Stimulated activated CD8-positive, alpha-beta memory T cell treated with anti-CD3 and anti-CD28 coated beads, Interleukin-7, amount 100 ng/mL, for 24 hours (primary cell): ENCODE results near the gene HNRNPUL2.
"Not testable (repeated sequence)": the region's sequence is repeated elsewhere in the genome, so short reads cannot be mapped to it uniquely, and the experiment has no call there.

Source experiments
- DNase-seq: peaks from one replicate; pipeline ENCODE4 v3.0.0-alpha.2; 2020; ENCODE audit warnings: low read depth

The HNRNPUL2 gene

DNA sequence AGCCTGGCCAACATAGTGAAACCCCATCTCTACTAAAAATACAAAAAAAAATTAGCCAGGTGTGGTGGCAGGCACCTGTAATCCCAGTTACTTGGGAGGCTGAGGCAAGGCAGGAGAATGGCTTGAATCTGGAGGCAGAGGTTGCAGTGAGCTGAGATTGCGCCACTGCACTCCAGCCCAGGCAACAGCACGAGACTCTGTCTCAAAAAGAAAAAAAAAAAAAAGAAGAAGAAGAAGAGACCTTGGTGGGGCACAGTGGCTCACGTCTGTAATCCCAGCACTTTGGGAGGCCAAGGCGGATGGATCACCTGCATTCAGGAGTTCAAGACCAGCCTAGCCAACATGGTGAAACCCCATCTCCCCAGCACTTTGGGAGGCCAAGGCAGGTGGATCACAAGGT is 23.3 kb downstream of the HNRNPUL2 start:
- not testable (repeated sequence) for DNase-seq

DNA sequence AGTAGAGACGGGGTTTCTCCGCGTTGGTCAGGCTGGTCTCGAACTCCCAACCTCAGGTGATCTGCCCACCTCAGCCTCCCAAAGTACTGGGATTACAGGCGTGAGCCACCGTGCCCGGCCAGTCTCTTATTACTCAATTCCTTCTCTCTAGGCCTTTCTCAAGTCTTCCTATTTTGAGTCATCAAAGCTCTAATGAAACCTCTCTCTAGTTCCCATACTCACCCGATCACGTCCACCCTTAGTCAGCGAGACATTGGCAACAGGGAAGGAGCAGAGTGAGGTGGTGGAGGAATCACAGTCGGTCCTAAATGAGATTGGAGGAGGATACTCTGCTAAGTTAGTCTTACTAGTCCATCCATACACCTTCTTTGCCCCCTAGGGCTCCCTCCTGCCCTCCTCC is 25.0 kb downstream of the HNRNPUL2 start:
- no peak for DNase-seq

DNA sequence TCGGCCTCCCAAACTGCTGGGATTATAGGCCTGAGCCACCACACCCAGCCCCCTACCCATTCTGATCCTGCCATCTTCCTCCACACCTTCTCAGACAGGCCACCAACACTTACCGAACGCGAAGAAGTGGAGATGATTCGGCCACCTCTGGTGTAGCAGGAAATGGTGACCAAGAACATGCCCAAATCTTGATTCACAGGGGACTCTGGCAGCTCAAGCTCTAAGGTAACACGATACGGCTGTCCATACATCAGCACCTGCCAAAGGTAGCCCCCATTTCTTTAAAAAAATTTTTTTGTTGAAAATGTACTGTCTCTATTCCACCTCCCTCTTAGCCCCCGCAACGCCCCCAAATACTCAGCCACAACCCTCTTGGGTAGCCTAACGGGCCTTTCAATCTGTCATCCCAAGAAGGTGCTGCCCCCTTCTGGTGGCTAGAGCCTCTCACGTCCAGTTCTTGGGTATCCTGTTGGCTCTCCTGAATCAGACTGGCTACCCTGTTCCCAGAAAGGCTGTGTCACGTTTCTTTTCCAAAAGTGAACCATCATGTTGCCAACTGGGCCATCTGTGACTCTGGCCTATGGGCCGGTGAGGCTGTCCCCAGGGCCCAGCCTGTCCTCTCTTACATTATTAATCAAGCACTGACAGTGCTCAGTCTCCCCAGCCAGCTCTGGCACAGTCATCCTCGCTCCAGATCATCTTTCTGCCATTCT is 32.6 kb downstream of the HNRNPUL2 start:
- peak; percentile 53 for DNase-seq

DNA sequence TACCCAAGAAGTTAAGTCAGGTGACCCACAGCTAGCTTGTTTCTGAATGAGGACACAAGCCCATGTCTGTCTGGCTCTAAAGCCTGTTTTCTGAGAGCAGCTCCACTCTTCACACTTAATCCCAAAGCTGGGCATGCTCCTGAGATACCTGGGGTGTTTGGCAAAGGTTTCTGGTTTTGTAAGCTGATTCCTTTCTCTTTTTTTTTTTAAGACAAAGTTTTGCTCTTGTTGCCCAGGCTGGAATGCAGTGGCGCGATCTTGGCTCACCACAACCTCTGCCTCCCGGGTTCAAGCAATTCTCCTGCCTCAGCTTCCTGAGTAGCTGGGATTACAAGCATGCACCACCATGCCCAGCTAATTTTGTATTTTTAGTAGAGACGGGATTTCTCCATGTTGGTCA is 33.6 kb downstream of the HNRNPUL2 start:
- DNase-seq: not testable (repeated sequence)

DNA sequence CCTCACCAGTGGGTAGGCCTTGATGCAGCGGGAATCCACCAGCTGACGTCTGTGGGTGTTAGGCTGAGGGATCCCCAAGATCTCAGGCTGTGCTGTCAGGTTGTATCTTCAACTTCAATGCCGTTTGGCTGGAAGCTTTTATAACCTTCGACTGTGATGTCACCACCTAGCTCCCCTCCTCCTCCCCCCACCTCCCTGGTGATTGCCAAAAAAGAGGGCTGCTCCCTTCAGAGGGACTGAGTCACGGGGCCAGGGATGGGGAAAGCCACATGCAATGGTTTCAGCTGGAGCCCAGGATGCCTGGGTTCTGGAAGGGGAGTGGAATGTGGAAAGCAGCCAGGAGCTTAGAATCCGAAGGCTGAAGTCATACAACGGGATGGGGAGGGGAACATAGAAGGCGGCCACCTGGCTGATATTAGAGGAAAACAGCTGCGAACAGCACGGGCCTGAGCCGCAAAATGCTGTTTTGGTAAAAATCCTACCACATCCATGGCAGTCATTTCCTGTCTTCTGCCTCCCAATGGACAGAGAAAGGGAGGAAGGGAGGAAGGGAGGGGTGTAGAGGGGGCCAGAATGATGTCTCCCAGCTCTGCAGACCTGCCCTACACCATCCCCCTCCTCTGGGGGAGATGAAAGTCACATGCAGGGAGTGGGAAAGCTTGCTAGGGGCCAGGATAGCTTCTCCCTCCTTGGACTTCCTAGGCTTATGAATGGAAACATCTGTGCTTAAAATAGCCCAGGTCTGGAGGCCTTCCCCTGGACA is 37.7 kb downstream of the HNRNPUL2 start, which contains the start of gene LRRN4CL:
Gene LRRN4CL, minus strand, starts transcription at position 110 of the 763 bp plus-strand sequence. CDS start 1,022 bp downstream, outside the sequence.
- no peak for DNase-seq

- no peak for DNase-seq
Measured at GRCh38 chr11:62688491-62688890, 38.8 kb downstream of the HNRNPUL2 start.

DNA sequence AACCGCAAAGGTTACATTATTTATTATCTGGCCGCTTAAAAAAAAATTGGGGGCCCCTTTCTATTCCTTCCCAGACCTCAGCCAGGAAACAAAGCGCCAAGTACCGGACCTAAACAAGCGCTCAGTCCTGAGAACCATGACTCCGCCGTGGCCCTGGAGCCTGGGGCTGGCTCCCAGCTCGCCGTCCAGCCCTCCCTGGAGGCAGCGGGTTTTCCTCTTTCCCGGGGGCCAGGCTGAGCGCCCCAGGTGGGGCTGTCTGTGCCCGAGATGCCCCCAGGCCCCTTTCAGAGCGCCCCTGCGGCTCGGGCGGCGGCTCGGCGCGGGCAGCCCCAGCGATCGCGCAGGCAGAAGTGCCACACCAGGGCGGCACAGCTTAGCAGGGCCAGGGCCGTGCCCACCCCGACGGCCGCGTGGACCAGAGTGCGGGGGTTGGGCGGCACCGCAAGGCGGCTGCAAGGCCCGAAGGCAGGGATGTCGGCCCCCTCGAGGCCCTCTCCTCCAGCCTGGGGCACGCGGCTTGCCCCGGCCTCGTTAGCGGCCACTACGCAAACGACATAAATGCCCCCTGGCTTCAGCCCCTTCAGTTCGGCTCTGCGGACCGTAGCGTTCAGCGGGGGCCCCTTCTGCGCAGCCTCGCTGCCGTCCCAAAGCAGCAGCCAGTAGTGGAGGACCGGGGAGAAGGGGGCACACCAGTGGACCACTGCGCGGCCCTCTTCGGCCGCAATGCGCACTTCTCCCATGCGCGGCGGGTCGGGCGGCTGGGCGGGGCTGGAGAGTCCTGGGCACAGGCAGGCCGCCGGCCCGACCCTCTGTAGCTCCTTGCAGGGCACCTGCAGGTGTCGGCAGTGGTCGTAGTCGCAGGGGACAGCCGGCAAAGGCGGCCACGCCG is 39.5 kb downstream of the HNRNPUL2 start:
- DNase-seq: no peak

DNA sequence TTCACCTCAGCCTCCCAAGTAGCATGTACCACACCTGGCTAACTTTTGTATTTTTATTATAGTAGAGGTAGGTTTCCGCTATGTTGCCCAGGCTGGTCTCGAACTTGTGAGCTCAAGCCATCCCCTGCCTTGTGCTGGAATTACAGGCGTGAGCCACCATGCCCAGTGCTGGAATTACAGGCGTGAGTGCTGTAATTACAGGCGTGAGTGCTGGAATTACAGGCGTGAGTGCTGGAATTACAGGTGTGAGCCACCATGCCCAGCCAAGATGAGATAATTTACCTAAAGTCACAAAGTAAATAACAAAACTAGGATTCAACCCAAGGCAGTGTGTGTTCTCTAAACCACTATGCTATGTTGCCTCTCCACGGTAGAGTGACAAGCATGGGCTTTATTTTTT is 44.7 kb downstream of the HNRNPUL2 start:
- no peak for DNase-seq

DNA sequence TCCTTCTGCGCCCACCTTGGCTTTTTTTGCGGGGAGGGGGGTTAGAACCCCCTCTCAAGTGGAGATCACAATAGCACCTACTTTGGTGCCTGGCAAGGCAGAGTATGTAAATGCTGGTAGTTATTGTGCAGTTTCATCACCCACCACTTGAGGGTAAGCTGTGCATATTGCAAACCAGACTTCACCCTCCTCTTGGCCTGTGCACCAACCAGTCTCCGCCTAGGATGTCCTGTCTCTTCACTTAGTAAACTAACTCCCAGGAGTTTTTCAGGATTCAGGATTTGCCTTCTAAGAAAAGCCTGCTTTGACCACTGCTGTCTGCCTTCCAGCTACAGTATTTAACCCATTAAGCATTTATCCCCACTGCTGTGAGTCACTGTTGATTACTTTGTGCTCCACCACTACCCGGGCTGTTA is 46.4 kb downstream of the HNRNPUL2 start:
- DNase-seq: no peak

- DNase-seq: peak; percentile 81
Measured at GRCh38 chr11:62678770-62679696, 48.2 kb downstream of the HNRNPUL2 start, which contains the start of gene UBXN1. TSS of gene UBXN1 (minus strand) at chr11:62679073. CDS start at chr11:62678923, 150 bp downstream.

- no peak for DNase-seq
Measured at GRCh38 chr11:62678433-62678769, 48.9 kb downstream of the HNRNPUL2 start.

- no peak for DNase-seq
Measured at GRCh38 chr11:62677714-62678113, 49.5 kb downstream of the HNRNPUL2 start.

DNA sequence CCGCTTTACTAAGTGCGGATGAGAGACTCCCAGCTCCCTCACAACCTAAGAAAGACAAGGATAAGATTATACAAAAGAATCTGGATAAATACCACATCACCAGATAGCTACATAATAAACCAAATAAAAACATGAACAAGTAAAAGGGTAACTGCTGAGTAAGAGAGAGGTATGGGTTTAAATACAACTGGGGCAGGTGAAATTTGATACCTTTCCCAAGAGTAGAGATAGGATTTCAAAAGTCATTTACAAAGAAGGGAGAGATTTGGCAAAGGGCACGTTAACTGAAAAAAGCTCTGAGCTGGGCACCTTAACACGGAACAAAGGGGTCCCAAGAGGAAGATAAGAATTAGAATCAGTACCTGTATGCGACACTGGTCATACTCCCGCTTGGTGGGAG is 50.1 kb downstream of the HNRNPUL2 start:
- no peak for DNase-seq

- DNase-seq: no peak
Measured at GRCh38 chr11:62676698-62677097, 50.6 kb downstream of the HNRNPUL2 start.

GRCh38 chr11:62675415-62675814 is 51.8 kb downstream of the HNRNPUL2 start:
- not testable (repeated sequence) for DNase-seq

- DNase-seq: no peak
Measured at GRCh38 chr11:62673196-62673525, 54.1 kb downstream of the HNRNPUL2 start.

DNA sequence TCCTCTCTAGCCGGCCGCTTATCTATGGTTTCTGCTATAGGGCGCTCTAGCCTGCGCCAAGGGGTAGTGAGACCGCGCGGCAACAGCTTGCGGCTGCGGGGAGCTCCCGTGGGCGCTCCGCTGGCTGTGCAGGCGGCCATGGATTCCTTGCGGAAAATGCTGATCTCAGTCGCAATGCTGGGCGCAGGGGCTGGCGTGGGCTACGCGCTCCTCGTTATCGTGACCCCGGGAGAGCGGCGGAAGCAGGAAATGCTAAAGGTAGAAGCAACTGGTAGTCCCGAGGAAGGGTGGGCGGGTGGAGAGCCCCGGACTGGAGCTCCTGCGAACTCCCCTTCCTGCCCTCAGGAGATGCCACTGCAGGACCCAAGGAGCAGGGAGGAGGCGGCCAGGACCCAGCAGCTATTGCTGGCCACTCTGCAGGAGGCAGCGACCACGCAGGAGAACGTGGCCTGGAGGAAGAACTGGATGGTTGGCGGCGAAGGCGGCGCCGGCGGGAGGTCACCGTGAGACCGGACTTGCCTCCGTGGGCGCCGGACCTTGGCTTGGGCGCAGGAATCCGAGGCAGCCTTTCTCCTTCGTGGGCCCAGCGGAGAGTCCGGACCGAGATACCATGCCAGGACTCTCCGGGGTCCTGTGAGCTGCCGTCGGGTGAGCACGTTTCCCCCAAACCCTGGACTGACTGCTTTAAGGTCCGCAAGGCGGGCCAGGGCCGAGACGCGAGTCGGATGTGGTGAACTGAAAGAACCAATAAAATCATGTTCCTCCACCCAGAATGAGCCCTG is 55.5 kb downstream of the HNRNPUL2 start, which contains the start of the genes LBHD1 and UQCC3:
Gene LBHD1, minus strand, starts transcription at position 660 of the 782 bp plus-strand sequence. CDS start 2,236 bp downstream, outside the sequence.
Gene UQCC3, plus strand, starts transcription at position 66 of the 782 bp plus-strand sequence. Its CDS starts 73 bp downstream, at position 139.
- peak; percentile 72 for DNase-seq

DNA sequence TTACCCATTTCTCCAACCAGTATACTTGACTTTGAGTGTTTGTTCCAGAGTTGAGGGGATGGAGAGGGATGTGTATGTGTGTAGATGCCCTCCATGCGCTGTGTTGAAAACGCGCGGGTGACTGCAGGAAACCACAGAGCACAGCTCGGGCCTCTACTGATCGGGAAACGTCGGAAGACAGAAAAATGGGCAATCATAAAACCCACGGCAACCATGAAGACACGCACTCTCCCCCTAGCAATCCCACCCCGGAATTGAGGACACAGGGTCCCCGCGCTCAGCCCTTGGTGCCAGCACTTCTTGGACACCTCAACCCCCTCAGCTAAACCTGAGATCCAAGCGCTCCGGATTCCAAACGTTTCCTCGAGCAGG is 56.0 kb downstream of the HNRNPUL2 start:
- no peak for DNase-seq

GRCh38 chr11:62669420-62670161 is 57.7 kb downstream of the HNRNPUL2 start:
- no peak for DNase-seq

DNA sequence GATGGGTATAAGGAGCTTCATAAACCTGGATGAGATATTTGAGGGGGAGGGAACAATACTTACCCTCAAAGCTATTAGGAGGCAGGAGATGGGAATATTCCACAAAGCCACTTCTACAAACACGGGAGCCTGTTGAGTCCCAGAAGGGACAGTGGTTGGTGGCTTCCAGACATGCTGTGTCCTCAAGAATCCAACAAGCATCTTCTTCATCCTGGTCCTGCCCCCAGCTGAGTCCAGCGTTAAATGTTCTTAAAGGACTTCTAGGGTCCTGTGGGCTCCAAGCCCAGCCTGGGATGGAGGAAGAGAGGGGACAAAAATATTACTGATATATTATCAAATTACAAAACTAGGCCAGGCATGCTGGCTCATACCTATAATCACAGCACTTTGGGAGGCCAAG is 59.8 kb downstream of the HNRNPUL2 start:
- DNase-seq: no peak
